ENCODE measurements around the gene FGR.

Gene FGR

DNA sequence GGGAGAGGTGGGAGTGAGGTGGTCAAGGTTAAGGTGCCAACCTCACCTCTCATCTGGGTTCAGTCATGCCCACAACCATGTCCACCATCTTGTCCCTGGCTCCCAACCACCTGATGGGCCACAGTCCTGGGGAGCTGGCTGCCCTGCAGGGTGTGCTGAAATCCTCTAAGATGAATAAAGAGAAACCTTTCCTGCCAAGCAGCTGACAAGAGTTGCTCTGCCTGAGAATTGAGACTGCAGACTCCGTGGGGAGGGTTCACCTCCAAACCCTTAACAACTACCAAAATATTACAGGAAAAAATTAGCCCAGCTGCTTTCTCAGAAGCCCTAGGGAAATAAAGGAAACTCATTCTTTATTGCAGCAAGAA lies 15.2 kb upstream of the FGR start:
- TF ChIP-seq, protein P1, sequence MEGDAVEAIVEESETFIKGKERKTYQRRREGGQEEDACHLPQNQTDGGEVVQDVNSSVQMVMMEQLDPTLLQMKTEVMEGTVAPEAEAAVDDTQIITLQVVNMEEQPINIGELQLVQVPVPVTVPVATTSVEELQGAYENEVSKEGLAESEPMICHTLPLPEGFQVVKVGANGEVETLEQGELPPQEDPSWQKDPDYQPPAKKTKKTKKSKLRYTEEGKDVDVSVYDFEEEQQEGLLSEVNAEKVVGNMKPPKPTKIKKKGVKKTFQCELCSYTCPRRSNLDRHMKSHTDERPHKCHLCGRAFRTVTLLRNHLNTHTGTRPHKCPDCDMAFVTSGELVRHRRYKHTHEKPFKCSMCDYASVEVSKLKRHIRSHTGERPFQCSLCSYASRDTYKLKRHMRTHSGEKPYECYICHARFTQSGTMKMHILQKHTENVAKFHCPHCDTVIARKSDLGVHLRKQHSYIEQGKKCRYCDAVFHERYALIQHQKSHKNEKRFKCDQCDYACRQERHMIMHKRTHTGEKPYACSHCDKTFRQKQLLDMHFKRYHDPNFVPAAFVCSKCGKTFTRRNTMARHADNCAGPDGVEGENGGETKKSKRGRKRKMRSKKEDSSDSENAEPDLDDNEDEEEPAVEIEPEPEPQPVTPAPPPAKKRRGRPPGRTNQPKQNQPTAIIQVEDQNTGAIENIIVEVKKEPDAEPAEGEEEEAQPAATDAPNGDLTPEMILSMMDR (IDR thresholded peaks at IDR 0.05; ENCODE audit: extremely low read depth, missing control alignments): no peak
- no peak for DNase-seq (ENCODE audit: low spot score)

- DNase-seq (ENCODE audit: low spot score): no peak
- TF ChIP-seq, protein P1 (IDR thresholded peaks at IDR 0.05; ENCODE audit: extremely low read depth, missing control alignments): no peak
Measured at GRCh38 chr1:27649306-27649635, 14.3 kb upstream of the FGR start.

DNA sequence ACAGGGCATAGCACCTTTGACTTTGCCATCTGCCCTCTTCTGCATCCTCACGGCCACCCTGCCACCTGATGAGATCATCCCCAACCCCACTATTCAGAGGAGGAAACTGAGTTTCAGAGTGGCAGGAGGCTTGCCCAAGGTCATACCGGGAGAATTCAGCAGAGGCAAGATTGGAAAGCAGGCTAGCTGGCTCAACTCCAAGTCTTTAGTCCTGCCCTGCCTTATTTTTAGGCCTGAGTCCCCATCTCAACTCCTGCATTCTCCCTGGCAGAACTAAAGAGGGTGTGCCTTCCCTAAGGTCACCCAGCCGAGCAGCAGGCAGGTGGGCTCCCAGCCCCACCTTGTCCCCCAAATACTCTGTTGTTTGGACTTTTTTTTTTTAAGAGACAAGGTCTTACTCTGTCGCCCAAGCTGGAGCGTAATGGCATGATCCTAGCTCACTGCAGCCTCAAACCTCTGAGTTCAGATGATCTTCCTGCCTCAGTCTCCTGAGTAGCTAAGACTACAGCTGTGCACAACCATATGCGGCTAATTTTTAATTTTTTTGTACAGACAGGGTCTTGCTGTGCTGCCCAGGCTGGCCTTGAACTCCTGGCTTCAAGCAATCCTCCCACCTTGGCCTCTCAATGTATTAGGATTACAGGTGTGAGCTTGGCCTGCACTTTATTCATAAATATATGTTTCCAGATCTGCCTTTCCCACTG lies 13.8 kb upstream of the FGR start:
- TF ChIP-seq, protein P1 (IDR thresholded peaks at IDR 0.05; ENCODE audit: extremely low read depth, missing control alignments): no peak
- no peak for DNase-seq (ENCODE audit: low spot score)

GRCh38 chr1:27647328-27647727 lies 12.3 kb upstream of the FGR start:
- no peak for DNase-seq (ENCODE audit: low spot score)
- TF ChIP-seq, protein P1 (IDR thresholded peaks at IDR 0.05; ENCODE audit: extremely low read depth, missing control alignments): no peak

GRCh38 chr1:27646676-27647075 lies 11.7 kb upstream of the FGR start:
- DNase-seq (ENCODE audit: low spot score): no peak
- TF ChIP-seq, protein P1 (IDR thresholded peaks at IDR 0.05; ENCODE audit: extremely low read depth, missing control alignments): no peak

DNA sequence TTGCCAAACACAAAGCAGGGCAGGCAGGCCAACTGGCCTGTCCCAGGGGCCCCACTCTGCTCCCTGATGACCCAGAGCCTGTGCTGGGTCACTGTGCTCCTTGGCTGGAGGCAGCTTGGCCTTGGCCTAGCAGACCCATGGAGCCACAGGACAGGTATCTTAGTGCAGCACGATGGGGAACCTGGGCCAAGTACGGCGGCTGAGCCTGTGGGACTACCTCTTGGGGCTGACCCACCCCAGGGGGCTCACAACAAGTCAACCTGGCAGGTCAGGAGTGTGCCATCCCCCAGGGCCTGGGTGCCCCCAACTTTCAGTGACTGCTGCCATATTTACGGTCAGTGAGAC lies 10.1 kb upstream of the FGR start:
- DNase-seq (ENCODE audit: low spot score): no peak
- TF ChIP-seq, protein P1 (IDR thresholded peaks at IDR 0.05; ENCODE audit: extremely low read depth, missing control alignments): no peak

- TF ChIP-seq, protein P1 (IDR thresholded peaks at IDR 0.05; ENCODE audit: extremely low read depth, missing control alignments): no peak
- no peak for DNase-seq (ENCODE audit: low spot score)
Measured at GRCh38 chr1:27644369-27645070, 9.5 kb upstream of the FGR start.

Measured in GM20000 (cell line).